ENCODE data around the gene AKAP4.

GRCh38 chrX:50211510-50211909 is 10.7 kb upstream of the AKAP4 start:
- TF ChIP-seq FOXP2 (optimal IDR thresholded peaks at IDR 0.05; ENCODE audit: control extremely low read depth, extremely low read length, insufficient read depth) (no peak), EZH2 (IDR thresholded peaks at IDR 0.05) (no peak)
